ENCODE data around the gene ANKRD13B.

The ANKRD13B gene

DNA sequence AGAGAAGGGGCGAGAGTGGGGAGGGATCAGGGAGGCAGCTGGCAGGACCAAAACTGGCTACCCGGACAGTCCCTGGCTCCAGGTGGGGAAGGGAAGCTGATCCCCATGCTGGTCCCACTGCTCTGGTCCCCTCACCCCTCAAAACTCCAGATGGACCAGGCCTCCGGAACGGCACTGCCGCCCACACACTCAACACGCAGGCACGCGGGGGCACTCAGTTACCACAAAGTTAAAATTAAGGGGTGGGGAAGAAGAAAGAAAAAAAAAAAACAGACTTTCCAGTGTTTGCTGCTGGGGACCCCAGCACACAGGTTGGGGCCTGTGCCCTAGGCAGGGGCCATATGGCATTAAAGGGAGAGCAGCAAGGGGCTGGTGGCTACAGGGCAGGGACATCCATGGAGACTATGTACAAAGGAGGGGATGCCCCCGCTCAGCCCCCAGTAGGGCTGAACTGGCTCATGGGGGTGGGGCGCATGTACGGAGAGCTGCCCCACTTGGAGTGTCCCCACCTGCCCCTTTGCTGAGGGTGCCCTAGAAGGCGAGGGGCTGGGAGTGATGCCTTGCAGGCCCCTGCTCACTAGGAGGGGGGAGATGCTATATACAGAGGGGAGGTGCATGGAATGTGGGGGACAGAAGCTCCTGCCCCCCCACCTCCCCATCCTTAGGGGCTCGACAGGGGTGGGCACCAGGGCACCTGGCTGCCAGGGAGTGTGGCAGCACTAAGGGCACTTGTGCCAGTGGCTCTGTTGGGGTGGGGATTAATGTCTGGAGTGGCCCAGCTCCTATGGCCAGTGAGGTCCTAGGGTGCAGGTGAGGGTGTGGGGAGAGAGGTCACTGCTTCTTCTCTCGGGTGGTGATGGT, 18.8 kb upstream of the ANKRD13B start:
- TF ChIP-seq, protein P1, sequence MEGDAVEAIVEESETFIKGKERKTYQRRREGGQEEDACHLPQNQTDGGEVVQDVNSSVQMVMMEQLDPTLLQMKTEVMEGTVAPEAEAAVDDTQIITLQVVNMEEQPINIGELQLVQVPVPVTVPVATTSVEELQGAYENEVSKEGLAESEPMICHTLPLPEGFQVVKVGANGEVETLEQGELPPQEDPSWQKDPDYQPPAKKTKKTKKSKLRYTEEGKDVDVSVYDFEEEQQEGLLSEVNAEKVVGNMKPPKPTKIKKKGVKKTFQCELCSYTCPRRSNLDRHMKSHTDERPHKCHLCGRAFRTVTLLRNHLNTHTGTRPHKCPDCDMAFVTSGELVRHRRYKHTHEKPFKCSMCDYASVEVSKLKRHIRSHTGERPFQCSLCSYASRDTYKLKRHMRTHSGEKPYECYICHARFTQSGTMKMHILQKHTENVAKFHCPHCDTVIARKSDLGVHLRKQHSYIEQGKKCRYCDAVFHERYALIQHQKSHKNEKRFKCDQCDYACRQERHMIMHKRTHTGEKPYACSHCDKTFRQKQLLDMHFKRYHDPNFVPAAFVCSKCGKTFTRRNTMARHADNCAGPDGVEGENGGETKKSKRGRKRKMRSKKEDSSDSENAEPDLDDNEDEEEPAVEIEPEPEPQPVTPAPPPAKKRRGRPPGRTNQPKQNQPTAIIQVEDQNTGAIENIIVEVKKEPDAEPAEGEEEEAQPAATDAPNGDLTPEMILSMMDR (IDR thresholded peaks at IDR 0.05; ENCODE audit: low read depth, low read length, missing control alignments) = no peak
- no peak overlapping the region for H3K4me3 ChIP-seq (replicated peaks; ENCODE audit: low read depth, low read length)

DNA sequence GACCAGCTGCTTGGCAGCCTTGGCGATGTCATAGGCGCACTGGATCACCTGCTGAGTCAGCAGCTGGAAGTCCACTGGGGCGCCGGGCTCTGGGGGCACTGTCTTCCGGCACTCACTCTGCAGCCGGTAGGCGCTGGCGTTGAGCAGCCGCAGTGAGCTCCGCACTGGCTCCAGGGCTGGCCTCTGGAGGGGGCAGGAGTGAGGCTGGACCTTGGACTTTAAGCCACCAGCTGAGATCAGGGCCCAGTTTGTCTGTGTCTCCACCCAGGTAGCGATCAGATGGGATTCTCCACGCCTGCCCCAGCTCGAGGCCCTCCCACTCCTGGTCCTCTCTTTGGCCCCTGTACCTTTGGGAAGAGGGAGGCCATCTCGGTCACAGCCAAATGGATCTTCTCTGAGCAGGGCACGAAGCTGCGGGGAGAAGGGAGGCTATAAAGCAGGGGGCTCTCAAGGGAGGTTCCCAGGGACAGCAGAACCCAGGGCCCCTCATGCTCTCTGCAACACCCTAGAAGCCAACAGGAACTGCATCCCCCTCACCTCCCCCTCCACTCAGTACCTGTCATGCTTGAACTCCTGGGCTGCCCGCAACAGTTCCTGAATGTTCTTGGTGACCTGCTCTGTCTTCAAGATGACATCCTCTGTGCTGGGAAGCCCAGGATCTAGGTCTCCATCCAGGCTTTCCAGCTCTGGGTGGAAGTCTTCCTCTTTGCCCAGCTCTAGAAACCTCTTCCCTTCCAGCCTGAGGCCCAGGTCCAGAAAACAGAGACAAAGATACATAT, 18.0 kb upstream of the ANKRD13B start:
- no peak for DNase-seq (ENCODE audit: extremely low read depth, low read depth)
- H3K4me3 ChIP-seq (replicated peaks; ENCODE audit: low read depth, low read length) = no peak overlapping the region
- TF ChIP-seq, protein P1 (IDR thresholded peaks at IDR 0.05; ENCODE audit: low read depth, low read length, missing control alignments) = no peak

More for the DNA sequence above, 18.8 kb upstream of the ANKRD13B start:
- DNase-seq (ENCODE audit: extremely low read depth, low read depth) = no peak

DNA sequence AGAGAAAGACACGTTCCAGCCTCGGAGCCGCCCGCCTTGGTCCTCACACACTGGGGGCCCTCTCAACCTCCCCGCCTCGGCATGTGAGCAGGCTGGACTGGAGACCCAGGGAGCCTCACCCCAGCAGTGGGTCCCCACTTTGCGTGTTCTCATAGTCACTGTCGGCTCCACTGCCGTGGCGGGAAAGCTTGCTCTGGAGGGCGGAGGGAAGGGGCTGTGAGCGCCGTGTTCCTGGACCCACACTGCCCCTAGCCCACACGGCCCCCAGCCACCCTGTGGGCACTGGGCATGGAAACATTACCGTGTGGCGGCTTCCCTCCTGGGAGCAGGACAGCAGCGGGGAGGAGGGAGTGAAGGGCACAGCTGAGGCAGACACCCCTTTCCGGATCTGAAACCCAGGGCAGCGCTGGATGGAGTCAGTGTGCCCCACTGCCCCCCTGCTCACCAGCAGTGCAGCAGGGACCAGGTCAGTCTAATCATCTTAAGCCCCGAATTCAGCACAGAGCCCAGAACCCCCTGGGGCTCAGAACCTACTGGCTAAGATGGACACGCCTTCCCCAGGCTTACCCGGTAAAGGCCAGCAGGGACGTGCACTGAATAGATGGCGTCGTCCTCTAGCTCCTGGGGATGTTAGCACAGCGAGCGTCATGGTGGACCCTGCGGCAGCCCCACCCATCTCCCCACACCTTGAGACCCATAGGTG, 17.3 kb upstream of the ANKRD13B start:
- no peak for DNase-seq (ENCODE audit: extremely low read depth, low read depth)
- H3K4me3 ChIP-seq (replicated peaks; ENCODE audit: low read depth, low read length) = no peak overlapping the region
- TF ChIP-seq, protein P1 (IDR thresholded peaks at IDR 0.05; ENCODE audit: low read depth, low read length, missing control alignments) = no peak

DNA sequence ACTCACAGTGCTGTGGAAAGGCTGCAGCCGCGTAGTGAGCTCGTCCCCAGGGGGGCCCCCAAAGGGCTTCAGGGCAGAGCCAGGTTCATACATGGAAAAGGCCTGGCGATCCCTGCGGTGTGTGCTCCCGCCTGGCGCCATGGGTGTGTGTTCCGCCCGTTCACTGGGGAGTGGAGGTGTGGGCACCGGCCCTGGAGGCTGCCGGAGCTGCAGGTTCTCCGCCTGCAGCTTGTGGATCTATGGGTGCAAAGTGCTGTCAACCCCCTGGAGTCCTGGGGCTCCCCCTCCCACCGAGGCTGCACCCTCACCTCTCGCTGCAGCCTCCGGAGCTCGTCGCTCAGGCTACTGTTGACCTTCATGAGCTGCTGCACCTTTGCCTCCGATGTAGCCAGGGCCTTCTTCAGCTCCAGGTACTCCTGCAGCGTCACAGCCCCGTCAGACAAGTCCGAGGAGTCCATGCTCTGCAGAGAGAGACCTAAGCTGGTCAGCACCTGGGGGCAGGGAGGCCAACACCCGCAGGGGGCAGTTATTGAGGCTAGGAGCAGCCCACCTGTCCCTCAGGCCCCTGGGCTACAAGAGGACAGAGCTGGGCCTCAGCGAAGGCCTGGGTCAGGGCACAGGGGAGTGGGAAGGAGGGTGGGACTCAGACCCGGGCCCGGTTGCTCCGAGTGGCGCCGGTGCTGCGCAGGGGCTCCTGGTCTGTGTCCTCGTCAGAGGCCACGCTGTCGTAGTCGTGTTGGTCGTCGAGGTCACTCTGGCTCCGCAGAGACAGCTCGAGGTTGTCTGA, 16.5 kb upstream of the ANKRD13B start:
- no peak overlapping the region for H3K4me3 ChIP-seq (replicated peaks; ENCODE audit: low read depth, low read length)
- DNase-seq (ENCODE audit: extremely low read depth, low read depth) = no peak
- TF ChIP-seq, protein P1 (IDR thresholded peaks at IDR 0.05; ENCODE audit: low read depth, low read length, missing control alignments) = no peak

DNA sequence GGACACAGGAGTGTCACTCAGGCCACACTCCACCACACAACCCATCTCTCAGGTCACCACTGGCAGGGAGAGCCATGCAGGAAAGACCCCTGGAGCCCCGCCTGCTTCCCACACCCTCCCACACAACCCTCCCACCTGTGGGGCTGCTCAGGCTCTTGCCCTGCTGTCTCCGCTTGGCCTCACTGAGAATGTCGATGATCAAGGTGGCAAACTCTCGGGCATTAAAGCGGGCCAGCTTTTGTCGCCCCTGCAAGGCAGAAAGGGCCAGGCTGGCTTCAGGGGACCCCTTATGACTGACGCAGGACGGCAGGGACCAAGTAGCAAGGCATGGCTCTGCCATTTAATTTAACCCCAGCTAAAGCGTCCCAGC, 15.9 kb upstream of the ANKRD13B start:
- DNase-seq (ENCODE audit: extremely low read depth, low read depth) = no peak
- TF ChIP-seq, protein P1 (IDR thresholded peaks at IDR 0.05; ENCODE audit: low read depth, low read length, missing control alignments) = no peak
- H3K4me3 ChIP-seq (replicated peaks; ENCODE audit: low read depth, low read length) = no peak overlapping the region
